HCT116 (cell line): Measurements from ENCODE around the gene TMPRSS9.

Source experiments
- EZH2phosphoT487 ChIP-seq: fragments of 200-600 bp; IDR thresholded peaks from 2 replicates; pipeline ENCODE4 v1.6.1; 2018; ENCODE audit warnings: antibody characterized with exemption, borderline replicate concordance
- POLR2A ChIP-seq: IDR thresholded peaks from 2 replicates; pipeline ENCODE4 v1.7.0; 2011; ENCODE audit warnings: borderline replicate concordance; ENCODE audit not compliant: insufficient read depth, insufficient read length; ENCODE audit errors: extremely low read depth
- POLR2AphosphoS5 ChIP-seq: IDR thresholded peaks from 2 replicates; pipeline ENCODE4 v1.6.1; 2011; ENCODE audit warnings: mild to moderate bottlenecking, low read depth, low read length, moderate library complexity
- SIN3A ChIP-seq: IDR thresholded peaks from 2 replicates; pipeline ENCODE4 v1.6.1; 2012; ENCODE audit warnings: low read depth
- TCF7L2 ChIP-seq: IDR thresholded peaks from 2 replicates; pipeline ENCODE4 v1.7.0; 2011; ENCODE audit warnings: borderline replicate concordance, inconsistent platforms; ENCODE audit not compliant: insufficient read depth, insufficient read length; ENCODE audit errors: extremely low read depth
- YY1 ChIP-seq: IDR thresholded peaks from 2 replicates; pipeline ENCODE4 v1.6.1; 2011; ENCODE audit warnings: low read length, low read depth, moderate library complexity, mild to moderate bottlenecking; ENCODE audit not compliant: insufficient replicate concordance; ENCODE audit errors: extremely low read depth
- TF ChIP-seq, protein P1 (sequence below), 3 experiments: fragments of 200-600 bp in 1 of 3; sonication (generic) in 1 of 3; IDR thresholded peaks in 2 of 3; conservative IDR thresholded peaks in 1 of 3; 2 replicates each; pipeline ENCODE4 v1.5.1; 2012 to 2017; ENCODE audit warnings: low read depth in 2 of 3, low read length in 2 of 3, antibody characterized with exemption in 1 of 3, borderline replicate concordance in 1 of 3, control low read depth in 1 of 3, mild to moderate bottlenecking in 1 of 3, mixed read lengths in 1 of 3, mixed run types in 1 of 3, moderate library complexity in 1 of 3; ENCODE audit not compliant: insufficient read depth in 1 of 3
- TF ChIP-seq, protein P2 (sequence below): IDR thresholded peaks from 2 replicates; pipeline ENCODE4 v1.6.1; 2012
- TF ChIP-seq, protein P3 (sequence below): IDR thresholded peaks from 2 replicates; pipeline ENCODE4 v1.6.1; 2011; ENCODE audit warnings: mild to moderate bottlenecking, low read length, moderate library complexity; ENCODE audit not compliant: insufficient replicate concordance; ENCODE audit errors: extremely low read depth

DNA sequence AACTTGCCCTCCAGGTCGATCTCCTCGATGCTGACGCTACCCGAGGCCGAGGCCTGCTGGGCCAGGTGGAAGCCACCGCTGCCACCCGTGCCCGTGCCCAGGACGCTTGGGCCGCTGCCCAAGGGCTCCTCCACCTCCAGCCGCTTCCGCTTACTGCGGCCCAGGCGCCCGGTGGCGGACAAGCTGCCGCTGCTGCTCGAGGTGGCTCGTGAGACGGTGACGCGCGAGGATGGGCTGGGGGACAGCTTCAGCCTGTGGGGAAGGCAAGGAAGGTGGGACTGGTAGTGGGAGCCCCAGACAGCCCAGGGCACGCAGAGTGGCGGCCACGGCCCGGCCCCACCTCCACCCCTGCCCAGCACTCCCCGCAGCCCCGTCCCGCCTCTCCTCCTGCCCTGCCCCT is 73.8 kb downstream of the TMPRSS9 start:
- TF ChIP-seq SIN3A (no peak), POLR2A (no peak), YY1 (no peak), POLR2AphosphoS5 (no peak), EZH2phosphoT487 (no peak), TCF7L2 (no peak)
- TF ChIP-seq, protein P1, sequence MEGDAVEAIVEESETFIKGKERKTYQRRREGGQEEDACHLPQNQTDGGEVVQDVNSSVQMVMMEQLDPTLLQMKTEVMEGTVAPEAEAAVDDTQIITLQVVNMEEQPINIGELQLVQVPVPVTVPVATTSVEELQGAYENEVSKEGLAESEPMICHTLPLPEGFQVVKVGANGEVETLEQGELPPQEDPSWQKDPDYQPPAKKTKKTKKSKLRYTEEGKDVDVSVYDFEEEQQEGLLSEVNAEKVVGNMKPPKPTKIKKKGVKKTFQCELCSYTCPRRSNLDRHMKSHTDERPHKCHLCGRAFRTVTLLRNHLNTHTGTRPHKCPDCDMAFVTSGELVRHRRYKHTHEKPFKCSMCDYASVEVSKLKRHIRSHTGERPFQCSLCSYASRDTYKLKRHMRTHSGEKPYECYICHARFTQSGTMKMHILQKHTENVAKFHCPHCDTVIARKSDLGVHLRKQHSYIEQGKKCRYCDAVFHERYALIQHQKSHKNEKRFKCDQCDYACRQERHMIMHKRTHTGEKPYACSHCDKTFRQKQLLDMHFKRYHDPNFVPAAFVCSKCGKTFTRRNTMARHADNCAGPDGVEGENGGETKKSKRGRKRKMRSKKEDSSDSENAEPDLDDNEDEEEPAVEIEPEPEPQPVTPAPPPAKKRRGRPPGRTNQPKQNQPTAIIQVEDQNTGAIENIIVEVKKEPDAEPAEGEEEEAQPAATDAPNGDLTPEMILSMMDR (IDR thresholded peaks at IDR 0.05 in 2 of 3, conservative IDR thresholded peaks at IDR 0.05 in 1 of 3; ENCODE audit: borderline replicate concordance in 1 of 3, insufficient read depth in 1 of 3, low read depth in 2 of 3, low read length in 2 of 3), result no peak
- TF ChIP-seq, protein P2, sequence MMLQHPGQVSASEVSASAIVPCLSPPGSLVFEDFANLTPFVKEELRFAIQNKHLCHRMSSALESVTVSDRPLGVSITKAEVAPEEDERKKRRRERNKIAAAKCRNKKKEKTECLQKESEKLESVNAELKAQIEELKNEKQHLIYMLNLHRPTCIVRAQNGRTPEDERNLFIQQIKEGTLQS, result no peak
- TF ChIP-seq, protein P3, sequence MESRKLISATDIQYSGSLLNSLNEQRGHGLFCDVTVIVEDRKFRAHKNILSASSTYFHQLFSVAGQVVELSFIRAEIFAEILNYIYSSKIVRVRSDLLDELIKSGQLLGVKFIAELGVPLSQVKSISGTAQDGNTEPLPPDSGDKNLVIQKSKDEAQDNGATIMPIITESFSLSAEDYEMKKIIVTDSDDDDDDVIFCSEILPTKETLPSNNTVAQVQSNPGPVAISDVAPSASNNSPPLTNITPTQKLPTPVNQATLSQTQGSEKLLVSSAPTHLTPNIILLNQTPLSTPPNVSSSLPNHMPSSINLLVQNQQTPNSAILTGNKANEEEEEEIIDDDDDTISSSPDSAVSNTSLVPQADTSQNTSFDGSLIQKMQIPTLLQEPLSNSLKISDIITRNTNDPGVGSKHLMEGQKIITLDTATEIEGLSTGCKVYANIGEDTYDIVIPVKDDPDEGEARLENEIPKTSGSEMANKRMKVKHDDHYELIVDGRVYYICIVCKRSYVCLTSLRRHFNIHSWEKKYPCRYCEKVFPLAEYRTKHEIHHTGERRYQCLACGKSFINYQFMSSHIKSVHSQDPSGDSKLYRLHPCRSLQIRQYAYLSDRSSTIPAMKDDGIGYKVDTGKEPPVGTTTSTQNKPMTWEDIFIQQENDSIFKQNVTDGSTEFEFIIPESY, result no peak
